Endothelial cell of umbilical vein (primary cell): ENCODE data around the gene BNIP5. TPM values are rescaled to one million over a fixed set of nuclear protein-coding genes. Genes with fewer than 3 reads are reported as not detected.

Experiments
- BruUV-seq: library from RNA; stranded (reverse); fragments of 400-500 nt; replicated peaks from 2 replicates; lab custom pipeline; 2021; lab: Mats Ljungman, UMichigan
- CTCF ChIA-PET: fragments of 300-600, 350-600 bp; sonication (Branson Sonifier 250); formaldehyde crosslinking; loops from one replicate; lab custom pipeline; 2021; ENCODE audit warnings: antibody characterized with exemption, inconsistent platforms; lab: Charles Lee
- POLR2A ChIA-PET: fragments of 300-600, 350-600 bp; sonication (Branson Sonifier 250); formaldehyde crosslinking; loops from one replicate; lab custom pipeline; 2021; ENCODE audit warnings: antibody characterized with exemption, inconsistent platforms; lab: Charles Lee
- DNase-seq: peaks from one replicate; pipeline ENCODE4 v3.0.0-alpha.2; 2011; ENCODE audit warnings: low read depth, low spot score
- FAIRE-seq: peaks from 2 replicates; lab custom pipeline; 2011; peaks lifted over from hg19 to GRCh38; lab: Jason Lieb, UNC
- H2AFZ ChIP-seq: 2 replicates; pipeline ENCODE4 v1.6.0; 2012; ENCODE audit warnings: low read depth, low read length, control low read depth, inconsistent platforms
- H3K27ac ChIP-seq: 2 replicates; pipeline ENCODE4 v1.5.1; 2011; ENCODE audit warnings: low read depth, mild to moderate bottlenecking, control low read depth, low read length, moderate library complexity; ENCODE audit not compliant: insufficient read depth
- H3K27me3 ChIP-seq, 2 experiments: 2 replicates each; pipeline versions ENCODE4 v1.6.0 to v1.6.1; 2011; ENCODE audit warnings: low read length in 2 of 2, mixed read lengths in 1 of 2; ENCODE audit not compliant: control insufficient read depth in 2 of 2, insufficient read depth in 2 of 2
- H3K36me3 ChIP-seq, 2 experiments: 2 replicates in 1 of 2; 3 replicates in 1 of 2; pipeline ENCODE4 v1.5.1; 2011; ENCODE audit warnings: low read length in 2 of 2, mild to moderate bottlenecking in 1 of 2, moderate library complexity in 1 of 2; ENCODE audit not compliant: control insufficient read depth in 2 of 2, insufficient read depth in 2 of 2; ENCODE audit errors: extremely low read depth in 1 of 2
- H3K4me1 ChIP-seq: 3 replicates; pipeline ENCODE4 v1.5.1; 2011; ENCODE audit warnings: mild to moderate bottlenecking, low read length; ENCODE audit not compliant: control insufficient read depth, insufficient read depth; ENCODE audit errors: extremely low read depth
- H3K4me2 ChIP-seq: 2 replicates; pipeline ENCODE4 v1.6.1; 2011; ENCODE audit warnings: low read length, control low read depth, mixed read lengths; ENCODE audit not compliant: insufficient read depth
- H3K4me3 ChIP-seq, 3 experiments: fragments of 200-600 bp in 1 of 3; sonication (generic), shearing (Covaris generic) in 1 of 3; replicated peaks in 1 of 3; 2 replicates each; pipeline ENCODE4 v1.5.1; 2011 to 2016; ENCODE audit warnings: control low read depth in 3 of 3, low read length in 3 of 3, mild to moderate bottlenecking in 2 of 3, inconsistent platforms in 1 of 3, low read depth in 1 of 3, moderate library complexity in 1 of 3; ENCODE audit not compliant: insufficient read depth in 1 of 3
- H3K79me2 ChIP-seq: 2 replicates; pipeline ENCODE4 v1.6.0; 2012; ENCODE audit warnings: low read length, inconsistent platforms; ENCODE audit not compliant: control insufficient read depth, insufficient read depth
- H3K9ac ChIP-seq: replicated peaks from 2 replicates; pipeline ENCODE3; 2011; ENCODE audit warnings: low read length, control low read depth; ENCODE audit not compliant: insufficient read depth; ENCODE audit errors: extremely low read depth
- H3K9me1 ChIP-seq: replicated peaks from 3 replicates; pipeline ENCODE4 v1.6.0; 2011; ENCODE audit warnings: mild to moderate bottlenecking, low read length; ENCODE audit not compliant: control insufficient read depth, insufficient read depth; ENCODE audit errors: extremely low read depth
- H3K9me3 ChIP-seq: replicated peaks from 2 replicates; pipeline ENCODE4 v1.5.1; 2012; ENCODE audit warnings: low read length, inconsistent platforms; ENCODE audit not compliant: control insufficient read depth, insufficient read depth
- H4K20me1 ChIP-seq: replicated peaks from 2 replicates; pipeline ENCODE3; 2011; ENCODE audit warnings: mild to moderate bottlenecking, low read length; ENCODE audit not compliant: control insufficient read depth, insufficient read depth; ENCODE audit errors: extremely low read depth
- EZH2 ChIP-seq: IDR thresholded peaks from 2 replicates; pipeline ENCODE4 v1.6.1; 2012; ENCODE audit warnings: borderline replicate concordance, low read depth, mild to moderate bottlenecking, moderate library complexity, low read length, inconsistent platforms; ENCODE audit not compliant: severe bottlenecking
- FOS ChIP-seq: IDR thresholded peaks from 2 replicates; pipeline ENCODE4 v1.6.1; 2011; ENCODE audit warnings: mild to moderate bottlenecking, low read length, moderate library complexity, borderline replicate concordance; ENCODE audit not compliant: insufficient read depth
- GATA2 ChIP-seq: IDR thresholded peaks from 2 replicates; pipeline ENCODE4 v1.7.0; 2011; ENCODE audit warnings: low read depth, mild to moderate bottlenecking, moderate library complexity, mixed read lengths, low read length; ENCODE audit not compliant: insufficient read length, insufficient read depth
- JUN ChIP-seq: IDR thresholded peaks from 2 replicates; pipeline ENCODE4 v1.6.1; 2011; ENCODE audit warnings: borderline replicate concordance, low read depth; ENCODE audit not compliant: insufficient read length, insufficient read depth
- MYC ChIP-seq: IDR thresholded peaks from one replicate; pipeline ENCODE4 v1.6.1; 2011; ENCODE audit warnings: mild to moderate bottlenecking, low read depth, low read length
- POLR2A ChIP-seq: IDR thresholded peaks from 2 replicates; pipeline ENCODE4 v1.6.1; 2012; ENCODE audit warnings: low read depth, mild to moderate bottlenecking, control low read depth, low read length
- POLR2AphosphoS5 ChIP-seq: IDR thresholded peaks from 2 replicates; pipeline ENCODE4 v1.6.1; 2012; ENCODE audit warnings: low read depth, mild to moderate bottlenecking, control low read depth, low read length, moderate library complexity; ENCODE audit not compliant: insufficient read depth
- dilution Hi-C: fragments of 300-500 bp; cut with MboI; formaldehyde crosslinking; loops from one replicate; pipeline ENCODE4 v1.15.0; 2019; ENCODE audit warnings: low sequenced_read_pairs; ENCODE audit not compliant: extremely low pct_ligation_motif_present
- intact Hi-C: fragments of 100-400 bp; cut with micrococcal nuclease; formaldehyde crosslinking; loops from one replicate; pipeline ENCODE4 v1.10.0; 2022
- polyA plus RNA-seq, 4 experiments: library from polyadenylated mRNA; depleted of rRNA in 3 of 4; stranded (reverse) in 3 of 4; unstranded in 1 of 4; fragments of >200 nt; gene quantifications; 2 replicates each; pipeline versions ENCODE4 v1.2.1 to v1.2.3, GENCODE V29; 2011 to 2012; ENCODE audit warnings: missing spikeins in 1 of 4
- total RNA-seq: library from RNA; stranded (reverse); gene quantifications from 2 replicates; pipeline ENCODE4 v1.2.3, GENCODE V29; 2021
- TF ChIP-seq, protein P1 (sequence below): IDR thresholded peaks from 2 replicates; pipeline ENCODE4 v1.6.1; 2011; ENCODE audit not compliant: insufficient read depth, insufficient read length
- TF ChIP-seq, protein P2 (sequence below), 2 donors: IDR thresholded peaks; 1 replicate in 1 of 2; 2 replicates in 1 of 2; pipeline ENCODE4 v1.5.1; 2011; ENCODE audit warnings: low read length in 2 of 2, mild to moderate bottlenecking in 2 of 2, moderate library complexity in 2 of 2, control low read depth in 1 of 2, inconsistent platforms in 1 of 2, low read depth in 1 of 2; ENCODE audit not compliant: insufficient read depth in 1 of 2; ENCODE audit errors: extremely low read depth in 1 of 2

Gene BNIP5
- total and polyA plus RNA-seq, 2 donors (not counting 3 experiments of a cell fraction or from before 2014, with no cell fraction given) = not detected

DNA sequence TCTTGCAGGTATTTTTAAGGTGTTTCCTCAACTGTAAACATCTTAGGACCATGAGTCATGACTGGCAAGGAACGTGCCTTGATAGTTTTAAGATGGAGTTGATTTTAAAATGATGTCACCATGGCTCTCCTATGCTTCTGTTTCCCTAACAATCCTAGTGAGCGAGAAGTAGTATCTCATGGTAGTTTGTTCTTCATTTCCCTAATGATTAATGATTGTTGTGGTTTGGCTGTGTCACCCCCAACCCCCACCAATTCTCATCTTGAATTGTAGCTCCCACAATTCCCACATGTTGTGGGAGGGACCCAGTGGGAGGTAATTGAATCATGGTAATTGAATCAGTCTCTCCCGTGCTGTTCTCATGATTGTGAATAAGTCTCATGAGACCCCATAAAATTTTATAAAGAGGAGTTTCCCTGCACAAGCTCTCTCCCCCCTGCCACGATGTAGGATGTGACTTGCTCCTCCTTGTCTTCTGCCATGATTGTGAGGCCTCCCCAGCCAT lies 16.8 kb upstream of the BNIP5 start:
- no peaks in the 10 kb centered on the region for H3K36me3 ChIP-seq
- no peak overlapping the region for H3K4me2 ChIP-seq
- H3K79me2 ChIP-seq = no peaks in the 10 kb centered on the region
- TF ChIP-seq, protein P1, sequence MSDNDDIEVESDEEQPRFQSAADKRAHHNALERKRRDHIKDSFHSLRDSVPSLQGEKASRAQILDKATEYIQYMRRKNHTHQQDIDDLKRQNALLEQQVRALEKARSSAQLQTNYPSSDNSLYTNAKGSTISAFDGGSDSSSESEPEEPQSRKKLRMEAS = no peak
- TF ChIP-seq JUN = peak; percentile 54
- ChIA-PET POLR2A (interaction anchor here (0.6 kb wide), 1 partner anchor 10 kb away, joined by 3 read pairs; no protein-coding TSS in a partner anchor), CTCF (interaction anchor here (0.6 to 12.9 kb wide), 3 partner anchors 8 to 16 kb away, joined by 4 to 373 read pairs (median 79); no protein-coding TSS in a partner anchor)
- FAIRE-seq = no peak
- no peaks in the 10 kb centered on the region for H3K9me1 ChIP-seq
- intact Hi-C loops = no loop called here
- H3K27me3 ChIP-seq = peaks cover 0 to 6% of the 10 kb centered on the region in 2 experiments
- H3K4me3 ChIP-seq = no peak overlapping the region
- peak; percentile 35 for DNase-seq
- no peak overlapping the region for H3K9ac ChIP-seq
- H2AFZ ChIP-seq = no peak overlapping the region
- dilution Hi-C loops = no loop called here
- BruUV-seq = no TSS peak
- no peaks in the 10 kb centered on the region for H3K9me3 ChIP-seq
- no peak overlapping the region for H3K27ac ChIP-seq
- H3K4me1 ChIP-seq = peaks cover 38% of the 10 kb centered on the region
- H4K20me1 ChIP-seq = no peaks in the 10 kb centered on the region

DNA sequence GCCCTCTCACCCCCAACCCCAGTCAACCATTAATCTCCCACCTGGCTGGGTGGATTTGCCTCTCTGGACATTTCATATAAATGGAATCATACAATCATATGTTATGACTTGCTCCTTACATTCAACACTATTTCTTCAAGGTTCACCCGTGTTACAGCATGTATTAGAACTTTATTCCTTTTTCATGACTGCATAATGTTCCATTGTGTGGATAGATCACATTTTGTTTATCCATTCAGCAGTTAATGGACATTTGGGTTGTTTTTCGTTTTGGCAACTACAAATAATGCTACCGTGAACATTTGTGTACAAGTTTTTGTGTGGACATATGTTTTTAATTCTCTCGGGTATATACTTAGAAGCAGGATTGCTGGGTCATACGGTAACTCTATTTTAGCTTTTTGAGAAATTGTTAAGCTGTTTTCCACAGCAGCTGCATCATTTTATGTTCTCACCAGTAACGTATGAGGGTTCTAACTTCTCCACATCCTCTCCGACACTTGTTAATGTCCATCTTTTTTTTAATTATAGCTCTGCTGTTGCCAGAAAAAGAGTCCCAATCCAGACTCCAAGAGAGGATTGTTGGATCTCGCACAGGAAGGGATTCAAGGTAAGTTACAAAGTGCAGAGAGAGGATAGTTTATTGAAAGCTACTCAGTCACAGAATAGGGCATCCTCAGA lies 15.9 kb upstream of the BNIP5 start:
- Histone ChIP-seq H3K4me2 (no peak overlapping the region), H3K79me2 (no peaks in the 10 kb centered on the region), H3K9me3 (no peaks in the 10 kb centered on the region), H3K9me1 (no peaks in the 10 kb centered on the region), H3K27me3 (peaks cover 0 to 8% of the 10 kb centered on the region in 2 experiments), H3K27ac (no peak overlapping the region), H3K4me3 (no peak overlapping the region), H2AFZ (no peak overlapping the region), H4K20me1 (no peaks in the 10 kb centered on the region), H3K36me3 (no peaks in the 10 kb centered on the region), H3K4me1 (peaks cover 31% of the 10 kb centered on the region), H3K9ac (no peak overlapping the region)
- ChIA-PET POLR2A (no interaction called here), CTCF (interaction anchor here (4.4 to 4.7 kb wide), 2 partner anchors 11 to 50 kb away, joined by 22 to 79 read pairs; no protein-coding TSS in a partner anchor)
- no peak for FAIRE-seq
- DNase-seq = no peak
- intact Hi-C loops = no loop called here
- no TSS peak for BruUV-seq
- TF ChIP-seq EZH2 (no peak), GATA2 (no peak), JUN (no peak), POLR2A (no peak), POLR2AphosphoS5 (no peak), FOS (no peak), MYC (no peak)
- TF ChIP-seq, protein P2, sequence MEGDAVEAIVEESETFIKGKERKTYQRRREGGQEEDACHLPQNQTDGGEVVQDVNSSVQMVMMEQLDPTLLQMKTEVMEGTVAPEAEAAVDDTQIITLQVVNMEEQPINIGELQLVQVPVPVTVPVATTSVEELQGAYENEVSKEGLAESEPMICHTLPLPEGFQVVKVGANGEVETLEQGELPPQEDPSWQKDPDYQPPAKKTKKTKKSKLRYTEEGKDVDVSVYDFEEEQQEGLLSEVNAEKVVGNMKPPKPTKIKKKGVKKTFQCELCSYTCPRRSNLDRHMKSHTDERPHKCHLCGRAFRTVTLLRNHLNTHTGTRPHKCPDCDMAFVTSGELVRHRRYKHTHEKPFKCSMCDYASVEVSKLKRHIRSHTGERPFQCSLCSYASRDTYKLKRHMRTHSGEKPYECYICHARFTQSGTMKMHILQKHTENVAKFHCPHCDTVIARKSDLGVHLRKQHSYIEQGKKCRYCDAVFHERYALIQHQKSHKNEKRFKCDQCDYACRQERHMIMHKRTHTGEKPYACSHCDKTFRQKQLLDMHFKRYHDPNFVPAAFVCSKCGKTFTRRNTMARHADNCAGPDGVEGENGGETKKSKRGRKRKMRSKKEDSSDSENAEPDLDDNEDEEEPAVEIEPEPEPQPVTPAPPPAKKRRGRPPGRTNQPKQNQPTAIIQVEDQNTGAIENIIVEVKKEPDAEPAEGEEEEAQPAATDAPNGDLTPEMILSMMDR (IDR thresholded peaks at IDR 0.05; ENCODE audit: extremely low read depth in 1 of 2, insufficient read depth in 1 of 2, low read depth in 1 of 2, low read length in 2 of 2) = no peak
- TF ChIP-seq, protein P1 = no peak
- dilution Hi-C loops = no loop called here
